ENCODE results near the gene TBX6.

- no peak for TF ChIP-seq CTCF (IDR thresholded peaks at IDR 0.05)
- no peak for TF ChIP-seq POLR2A (IDR thresholded peaks at IDR 0.05)
Observed at GRCh38 chr16:30069611-30070462, 21.9 kb downstream of the TBX6 start.
